GM21529 (cell line): Measurements from ENCODE around the gene DNASE1L3.
"Not testable (repeated sequence)": the region's sequence is repeated elsewhere in the genome, so short reads cannot be mapped to it uniquely, and the experiment has no call there.

Experiments
- ATAC-seq: cut with Tn5 transposase; IDR thresholded peaks from one replicate; pipeline ENCODE4 v1.9.1; 2021; ENCODE audit not compliant: unreplicated experiment

Gene DNASE1L3, protein sequence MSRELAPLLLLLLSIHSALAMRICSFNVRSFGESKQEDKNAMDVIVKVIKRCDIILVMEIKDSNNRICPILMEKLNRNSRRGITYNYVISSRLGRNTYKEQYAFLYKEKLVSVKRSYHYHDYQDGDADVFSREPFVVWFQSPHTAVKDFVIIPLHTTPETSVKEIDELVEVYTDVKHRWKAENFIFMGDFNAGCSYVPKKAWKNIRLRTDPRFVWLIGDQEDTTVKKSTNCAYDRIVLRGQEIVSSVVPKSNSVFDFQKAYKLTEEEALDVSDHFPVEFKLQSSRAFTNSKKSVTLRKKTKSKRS

DNA sequence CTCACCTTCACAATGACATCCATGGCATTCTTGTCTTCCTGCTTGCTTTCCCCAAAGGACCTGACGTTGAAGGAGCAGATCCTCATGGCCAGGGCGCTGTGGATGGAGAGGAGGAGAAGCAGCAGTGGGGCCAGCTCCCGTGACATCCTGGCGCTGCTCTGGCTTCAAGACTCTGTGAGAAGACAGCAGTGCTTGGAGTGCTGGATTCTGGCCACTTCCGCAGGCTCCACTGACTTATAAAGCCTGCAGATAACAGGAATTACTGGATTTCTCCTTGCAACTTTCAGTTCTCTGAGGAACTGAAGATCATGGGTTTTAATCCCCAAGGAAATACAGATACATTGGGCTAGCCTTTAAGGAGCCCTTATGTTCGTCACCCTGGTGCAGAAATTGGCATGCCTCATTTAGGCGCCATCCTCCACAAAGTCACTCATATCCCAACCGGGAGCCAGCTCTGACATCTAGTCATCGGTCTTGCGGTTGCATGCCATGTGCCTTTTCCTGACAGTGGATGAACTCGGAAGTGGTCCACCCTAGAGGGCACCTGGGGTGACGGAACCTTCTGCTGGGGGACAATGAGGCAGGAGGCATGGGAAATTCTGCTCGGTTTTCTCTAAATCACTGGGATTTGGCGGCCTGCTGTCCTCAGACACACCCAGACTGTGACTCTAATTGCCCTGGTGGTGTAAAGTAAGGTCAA, at the start of gene DNASE1L3:
DNASE1L3 (minus strand) TSS at position 212 of the 700 bp plus-strand sequence; CDS start at position 146, 66 bp downstream.
- ATAC-seq: no peak

DNA sequence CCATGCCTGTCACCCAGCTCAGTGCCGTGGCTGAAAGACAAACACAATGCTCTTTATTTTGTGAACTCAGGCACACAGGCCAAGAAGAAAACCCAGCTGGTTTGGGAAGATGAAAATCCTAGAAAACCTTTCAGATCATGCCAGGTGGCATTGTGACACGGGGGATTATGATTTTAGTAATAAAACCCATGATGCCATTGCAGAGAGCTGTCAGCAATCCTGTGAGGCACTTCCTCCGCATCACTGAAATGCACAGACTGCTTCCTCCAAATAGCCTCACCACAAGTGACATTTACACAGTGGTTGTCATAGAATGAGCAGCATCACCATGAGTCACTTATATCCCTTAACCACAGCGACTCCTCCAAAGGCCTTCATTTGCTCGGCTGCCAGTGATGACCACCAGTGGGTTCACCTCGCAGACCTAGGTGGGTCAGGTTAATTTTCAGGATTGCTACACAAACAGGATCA, 49.5 kb upstream of the DNASE1L3 start:
- no peak for ATAC-seq

DNA sequence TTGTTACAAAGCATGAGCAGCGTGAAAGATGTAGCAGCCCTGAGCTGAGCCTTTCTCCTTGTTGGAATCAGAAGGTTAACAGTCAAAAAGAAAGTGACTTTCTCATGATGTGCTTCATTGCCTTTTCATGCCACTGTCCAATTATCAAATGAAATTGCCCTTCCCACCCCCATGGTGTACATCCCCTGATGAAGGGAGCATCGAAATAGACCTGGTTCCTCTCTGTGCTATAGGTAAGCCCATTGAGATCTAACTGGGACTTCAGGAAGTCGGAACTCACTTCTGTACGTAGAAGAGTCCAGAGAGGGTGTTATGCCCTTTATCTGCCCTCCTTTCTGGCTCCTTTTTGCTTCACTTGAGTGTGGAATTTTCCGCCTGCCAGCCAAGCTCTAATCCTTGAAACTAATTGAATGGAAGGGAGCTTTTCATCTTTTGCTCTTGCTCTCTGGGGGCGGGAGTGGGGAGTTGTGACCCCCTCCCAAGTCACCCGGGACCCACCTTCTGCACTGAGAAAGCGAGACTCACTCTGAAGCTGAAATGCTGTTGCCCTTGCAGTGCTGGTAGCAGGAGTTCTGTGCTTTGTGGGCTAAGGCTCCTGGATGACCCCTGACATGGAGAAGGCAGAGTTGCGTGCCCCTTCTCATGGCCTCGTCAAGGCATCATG, 47.8 kb upstream of the DNASE1L3 start:
- ATAC-seq: no peak

DNA sequence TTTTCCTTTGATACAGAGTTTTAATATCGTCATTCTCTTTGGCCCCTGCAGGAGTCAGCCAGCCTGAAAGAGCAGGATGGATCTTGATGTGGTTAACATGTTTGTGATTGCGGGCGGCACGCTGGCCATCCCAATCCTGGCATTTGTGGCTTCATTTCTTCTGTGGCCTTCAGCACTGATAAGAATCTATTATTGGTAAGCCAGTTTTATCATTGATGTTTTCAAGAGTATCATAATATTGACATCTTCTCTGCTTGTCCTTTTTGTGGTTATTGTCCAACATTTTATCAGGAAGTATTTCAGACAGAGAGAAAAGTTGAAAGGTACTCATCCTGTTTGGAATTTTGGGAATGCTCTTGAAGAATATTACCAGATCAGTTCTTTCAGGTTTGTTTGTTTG, 45.7 kb upstream of the DNASE1L3 start:
- ATAC-seq: no peak

DNA sequence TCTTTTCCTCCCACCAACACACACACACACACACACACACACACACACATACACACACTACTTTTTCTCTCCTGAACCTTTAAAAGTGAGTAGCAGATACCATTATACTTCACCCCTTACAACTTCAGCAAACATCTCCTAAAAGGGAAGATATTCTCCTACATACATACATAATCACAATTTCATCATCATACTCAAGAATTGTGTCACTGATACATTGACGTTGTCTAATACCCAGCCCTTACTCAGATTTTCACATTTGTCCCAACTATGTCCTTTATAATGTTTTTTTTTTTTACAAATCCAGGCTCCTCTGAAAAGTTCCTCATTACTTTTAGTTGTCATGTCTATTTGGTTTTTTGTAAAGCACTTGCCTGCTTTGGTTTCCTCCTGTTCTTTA, 45.3 kb upstream of the DNASE1L3 start:
- no peak for ATAC-seq

DNA sequence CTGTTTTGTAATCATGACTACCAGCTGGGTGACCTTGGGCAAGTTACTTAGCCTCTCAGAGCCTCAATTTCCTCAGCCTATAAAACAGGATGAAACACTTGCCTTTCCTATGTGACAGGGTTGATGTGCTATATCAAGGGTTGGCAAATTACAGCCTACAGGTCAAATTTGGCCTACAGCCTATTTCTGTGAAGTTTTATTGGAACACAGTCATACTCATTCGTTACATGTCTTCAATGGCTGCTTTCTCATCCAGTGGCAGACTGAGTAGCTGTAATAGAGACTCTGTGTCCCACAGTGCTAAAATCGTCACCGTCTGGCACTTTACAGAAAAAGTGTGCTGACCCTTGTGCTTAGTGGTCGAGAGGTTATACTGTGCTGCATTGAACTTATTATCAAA, 43.4 kb upstream of the DNASE1L3 start:
- no peak for ATAC-seq

DNA sequence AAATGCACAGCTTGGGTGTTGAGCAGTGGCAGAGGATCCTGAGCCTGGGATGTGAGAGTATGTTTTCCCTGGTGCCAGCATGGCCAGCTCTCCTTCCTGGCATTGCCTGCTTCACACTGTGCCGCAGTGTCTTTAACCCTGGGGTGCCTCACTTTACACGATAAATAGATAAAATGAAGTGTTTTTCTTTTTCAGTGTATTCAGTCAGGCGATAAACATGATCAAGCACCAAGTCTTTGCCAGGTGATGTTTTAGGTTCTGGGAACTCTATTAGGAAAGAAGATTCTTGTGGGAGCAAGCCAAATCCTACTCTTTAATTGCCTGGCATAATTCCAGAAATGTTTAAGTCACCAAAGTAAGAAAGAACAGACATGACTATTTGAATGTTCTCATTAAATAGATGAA, 40.9 kb upstream of the DNASE1L3 start:
- no peak for ATAC-seq

DNA sequence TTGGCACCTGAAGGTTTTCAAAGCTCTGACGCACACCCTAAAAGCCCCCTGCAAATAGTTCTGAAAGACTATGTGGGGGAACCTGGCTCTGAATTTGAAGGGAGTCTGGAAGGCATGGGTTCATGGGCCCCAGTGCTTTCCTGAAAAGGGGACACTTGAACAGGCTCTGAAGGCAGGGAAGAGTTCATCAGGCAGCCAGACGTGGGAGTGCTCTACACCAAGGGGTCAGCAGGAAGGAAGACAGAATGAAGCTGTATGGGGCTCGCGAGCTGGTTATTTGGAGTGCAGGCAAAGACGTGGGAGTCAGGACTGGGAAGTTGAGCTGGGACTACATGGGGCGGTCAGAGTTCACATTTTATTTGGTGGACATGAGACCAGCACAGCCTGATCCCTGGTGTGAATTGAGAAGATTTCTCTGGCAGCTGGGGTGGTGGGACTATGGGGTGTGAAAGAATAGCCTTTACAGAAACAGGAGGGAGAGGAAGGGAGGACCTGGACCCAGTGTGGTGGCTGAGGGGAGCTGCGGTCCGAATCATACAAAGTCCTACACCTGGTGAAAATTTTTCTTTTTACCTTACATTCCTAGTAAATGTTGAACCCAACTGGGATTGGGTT, 39.4 kb upstream of the DNASE1L3 start:
- no peak for ATAC-seq

DNA sequence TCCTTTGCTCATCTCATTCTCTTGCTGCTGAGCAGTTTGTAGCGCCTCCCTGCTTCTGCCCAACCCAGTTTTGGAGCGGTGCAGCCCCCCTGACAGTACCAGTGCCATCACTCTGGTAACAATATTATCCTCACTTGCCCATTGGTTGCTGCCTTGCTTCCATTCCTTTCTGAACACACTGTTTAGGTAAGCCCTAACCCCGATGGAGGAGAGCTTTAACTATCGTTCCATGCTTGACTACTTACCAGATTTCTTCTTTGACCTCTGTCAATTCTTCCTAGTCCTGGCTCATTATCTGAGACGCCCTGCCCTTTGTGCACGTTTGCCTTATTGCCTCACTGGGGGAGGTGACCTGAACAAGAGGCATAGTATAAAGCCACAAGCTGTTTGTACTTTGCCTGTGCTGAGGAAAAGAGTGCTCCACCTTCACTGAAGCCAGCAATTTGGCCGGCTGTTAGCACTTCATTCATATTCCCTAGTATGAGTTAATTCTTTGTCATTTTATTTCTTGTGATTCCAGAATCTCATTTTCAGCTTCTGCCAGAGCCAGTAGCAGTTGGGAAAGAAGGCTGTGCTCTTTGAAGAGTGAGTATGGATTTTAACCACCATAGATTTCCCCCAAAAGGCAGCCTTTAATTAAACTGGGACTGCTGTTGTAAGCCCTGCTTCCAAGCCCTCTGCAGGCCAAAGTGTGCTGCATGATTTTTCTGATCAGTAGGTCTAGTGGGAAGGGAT, 38.8 kb upstream of the DNASE1L3 start:
- ATAC-seq: no peak

DNA sequence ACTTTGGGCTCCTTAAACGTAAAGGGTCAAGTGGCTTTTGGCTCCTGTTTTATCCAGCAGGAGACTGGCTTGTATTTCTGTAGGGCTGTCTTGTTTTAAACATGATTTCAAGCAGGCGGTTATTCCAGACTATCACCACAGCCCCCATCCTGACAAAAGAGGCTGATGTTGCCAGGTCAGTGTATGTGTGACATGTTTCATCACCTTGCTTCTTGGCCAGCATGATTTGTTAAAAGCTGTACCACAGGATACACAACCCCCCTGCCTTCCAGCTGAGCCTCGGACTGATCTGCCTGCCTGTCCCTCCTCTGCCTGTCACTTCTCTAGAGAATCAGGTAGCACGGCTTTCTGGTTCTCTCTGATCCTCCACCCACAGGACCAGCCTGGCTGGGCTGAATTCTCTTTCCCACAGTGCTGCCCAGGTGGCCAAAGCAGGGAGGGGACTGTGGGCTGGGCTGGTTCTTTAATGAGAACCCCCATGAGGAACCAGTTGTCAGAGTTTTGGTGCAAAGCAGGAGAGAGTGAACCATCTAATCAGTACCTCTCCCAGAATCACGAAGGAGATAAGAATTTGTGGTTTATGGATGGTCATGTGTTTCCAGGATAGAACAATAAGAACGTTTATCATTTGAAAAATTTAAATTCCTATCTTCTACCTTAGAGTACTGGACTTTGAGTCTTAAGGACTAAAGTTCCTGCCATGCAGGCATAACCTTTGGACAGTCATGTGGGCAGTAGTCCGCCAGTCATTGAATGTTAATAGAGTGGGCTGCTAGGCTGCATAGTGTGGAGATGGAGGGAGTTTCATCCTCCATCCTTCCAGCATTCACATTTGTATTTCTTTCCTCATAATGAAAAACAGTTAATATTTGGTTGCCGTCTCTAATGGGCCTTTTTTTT, 35.6 kb upstream of the DNASE1L3 start:
- ATAC-seq: no peak

DNA sequence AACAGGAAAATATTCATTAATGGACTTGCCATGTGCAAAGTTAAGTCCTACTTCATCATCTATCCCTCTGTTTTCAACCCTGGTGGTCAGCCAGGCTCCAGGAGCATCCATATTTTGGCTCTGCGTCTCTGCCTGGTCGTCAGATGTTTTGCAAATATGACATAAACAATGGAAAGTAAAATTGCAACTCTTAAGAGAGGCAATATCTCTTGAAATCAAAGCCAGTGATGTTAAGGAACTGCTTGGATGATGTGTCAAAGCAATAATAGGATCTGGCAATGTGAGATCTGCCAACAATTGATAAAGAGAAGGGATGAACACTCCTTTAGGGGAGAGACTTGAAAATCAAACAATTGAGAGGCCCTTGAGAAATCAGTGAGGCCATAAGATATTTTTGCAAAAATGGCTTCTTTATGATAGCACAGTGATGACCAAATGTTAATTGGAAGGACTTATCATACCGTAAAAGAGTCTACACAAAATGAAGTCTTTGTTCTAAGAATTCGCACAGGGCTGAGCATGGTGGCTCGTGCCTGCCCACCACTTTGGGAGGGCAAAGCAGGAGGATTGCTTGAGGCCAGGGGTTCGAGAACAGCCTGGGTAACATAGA, 33.3 kb upstream of the DNASE1L3 start:
- ATAC-seq: no peak

DNA sequence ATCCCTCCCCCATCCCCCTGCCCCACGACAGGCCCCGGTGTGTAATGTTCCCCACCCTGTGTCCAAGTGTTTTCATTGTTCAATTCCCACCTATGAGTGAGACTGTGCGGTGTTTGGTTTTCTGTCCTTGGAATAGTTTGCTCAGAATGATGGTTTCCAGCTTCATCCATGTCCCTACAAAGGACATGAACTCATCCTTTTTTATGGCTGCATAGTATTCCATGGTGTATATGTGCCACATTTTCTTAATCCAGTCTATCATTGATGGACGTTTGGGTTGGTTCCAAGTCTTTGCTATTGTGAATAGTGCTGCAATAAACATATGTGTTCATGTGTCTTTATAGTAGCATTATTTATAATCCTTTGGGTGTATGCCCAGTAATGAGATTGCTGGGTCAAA, 32.1 kb upstream of the DNASE1L3 start:
- ATAC-seq: not testable (repeated sequence)

DNA sequence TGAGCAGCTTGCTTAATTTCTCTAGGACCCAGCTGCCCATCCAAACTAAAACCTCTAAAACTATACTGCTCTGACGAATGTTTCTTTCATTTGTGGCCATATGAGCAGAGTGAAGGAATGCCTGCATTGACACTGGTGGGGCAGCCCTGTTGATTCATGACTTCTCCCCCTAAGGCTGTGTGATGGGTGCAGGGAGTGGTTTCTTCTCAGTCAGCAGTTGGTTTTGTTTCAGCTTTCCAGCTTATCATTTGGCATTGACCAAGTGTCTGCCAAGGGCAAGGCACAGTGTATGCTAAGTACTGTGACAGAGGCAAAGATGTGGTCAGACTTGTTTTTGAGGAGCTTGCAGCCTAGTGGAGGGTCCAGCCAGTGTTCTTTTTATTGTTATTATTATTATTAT, 31.6 kb upstream of the DNASE1L3 start:
- no peak for ATAC-seq

DNA sequence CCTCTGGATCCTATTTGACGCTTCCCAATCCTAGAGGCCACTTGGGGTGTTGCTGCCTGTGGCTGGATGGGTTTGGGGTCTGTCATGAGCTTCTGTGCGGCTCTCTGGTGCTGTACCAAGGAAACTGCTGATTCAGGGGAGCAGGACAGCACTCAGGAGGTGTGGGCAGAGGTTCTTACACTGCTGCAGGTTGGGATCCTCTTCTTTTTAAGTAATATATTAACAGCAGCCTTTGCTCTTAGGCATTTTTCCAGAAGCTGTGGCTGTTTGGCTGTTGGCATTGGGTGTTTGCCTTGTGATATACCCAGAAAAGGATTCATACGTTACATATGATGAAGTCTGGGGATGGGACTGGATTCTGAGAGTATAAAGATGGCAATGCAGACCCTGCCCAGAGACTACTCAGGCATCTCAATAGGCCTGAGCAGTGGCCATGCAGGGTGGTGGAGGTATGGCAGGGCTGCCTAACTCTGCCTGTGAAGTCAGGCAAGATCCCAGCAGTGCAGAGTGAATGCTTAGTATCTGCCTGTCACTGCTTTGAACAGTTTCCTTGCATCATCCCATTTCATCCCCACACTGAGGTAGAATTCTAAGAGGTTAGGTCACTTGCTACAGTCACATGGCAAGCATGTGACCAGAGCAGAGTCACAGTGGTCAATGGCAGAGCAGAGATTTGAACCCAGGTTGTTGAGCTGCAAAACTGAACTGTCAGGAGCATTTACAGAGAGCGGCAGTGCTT, 30.7 kb upstream of the DNASE1L3 start:
- no peak for ATAC-seq

DNA sequence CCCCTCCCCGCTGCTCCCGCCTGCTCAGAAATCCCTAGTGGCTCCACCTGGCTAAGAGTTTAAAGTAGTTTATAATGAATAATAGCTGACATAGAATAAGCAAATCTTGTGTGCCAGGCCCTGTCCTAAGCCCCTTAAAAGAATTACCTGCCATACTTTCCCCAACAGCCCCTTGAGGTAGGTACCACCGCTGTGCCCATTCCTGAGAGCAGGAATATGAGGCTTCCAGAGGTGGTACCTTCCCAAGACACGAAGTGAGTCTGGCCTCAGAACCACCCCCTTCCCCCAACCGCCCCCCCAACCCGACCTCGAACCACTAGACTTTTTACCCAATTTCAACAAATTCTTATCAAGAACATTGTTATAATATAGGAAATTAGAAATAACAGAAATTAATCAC, 28.1 kb upstream of the DNASE1L3 start:
- no peak for ATAC-seq

DNA sequence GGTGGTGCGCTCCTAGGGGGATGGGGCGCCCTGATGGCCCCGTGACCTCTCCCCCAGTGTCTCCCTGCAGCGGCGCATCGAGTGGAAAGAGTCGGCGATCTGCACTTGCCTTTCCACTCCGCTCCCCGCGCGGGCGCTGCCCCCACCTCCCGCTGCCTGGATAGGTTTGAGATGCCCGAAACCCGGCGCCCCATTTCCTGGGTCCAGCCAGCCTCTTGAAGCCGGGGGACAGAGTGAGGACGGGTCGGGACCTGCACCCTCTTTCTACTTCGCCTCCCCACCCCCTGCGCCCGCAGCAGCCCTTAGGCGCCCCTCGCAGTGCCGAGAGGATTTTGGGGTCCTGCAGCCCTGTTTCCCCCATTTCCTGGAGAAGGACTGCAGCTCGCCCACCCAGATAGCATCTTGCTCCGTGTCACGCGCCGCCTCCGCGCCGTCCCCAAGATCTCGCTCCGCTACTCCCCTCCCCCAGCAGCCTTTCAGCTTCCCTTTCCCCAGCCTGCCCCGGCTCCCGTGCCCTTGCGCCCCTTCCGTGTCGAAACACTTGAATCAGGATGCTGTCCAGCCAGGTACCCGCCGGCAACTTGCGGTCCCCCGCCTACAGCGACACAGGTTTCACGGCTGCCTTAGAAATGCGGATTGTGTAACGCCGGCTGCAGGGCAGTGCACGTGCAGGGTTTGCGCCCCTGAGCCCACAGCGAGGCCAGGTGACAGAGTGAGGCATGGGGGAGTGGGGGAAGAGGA, 27.3 kb upstream of the DNASE1L3 start:
- peak; percentile 33 for ATAC-seq

DNA sequence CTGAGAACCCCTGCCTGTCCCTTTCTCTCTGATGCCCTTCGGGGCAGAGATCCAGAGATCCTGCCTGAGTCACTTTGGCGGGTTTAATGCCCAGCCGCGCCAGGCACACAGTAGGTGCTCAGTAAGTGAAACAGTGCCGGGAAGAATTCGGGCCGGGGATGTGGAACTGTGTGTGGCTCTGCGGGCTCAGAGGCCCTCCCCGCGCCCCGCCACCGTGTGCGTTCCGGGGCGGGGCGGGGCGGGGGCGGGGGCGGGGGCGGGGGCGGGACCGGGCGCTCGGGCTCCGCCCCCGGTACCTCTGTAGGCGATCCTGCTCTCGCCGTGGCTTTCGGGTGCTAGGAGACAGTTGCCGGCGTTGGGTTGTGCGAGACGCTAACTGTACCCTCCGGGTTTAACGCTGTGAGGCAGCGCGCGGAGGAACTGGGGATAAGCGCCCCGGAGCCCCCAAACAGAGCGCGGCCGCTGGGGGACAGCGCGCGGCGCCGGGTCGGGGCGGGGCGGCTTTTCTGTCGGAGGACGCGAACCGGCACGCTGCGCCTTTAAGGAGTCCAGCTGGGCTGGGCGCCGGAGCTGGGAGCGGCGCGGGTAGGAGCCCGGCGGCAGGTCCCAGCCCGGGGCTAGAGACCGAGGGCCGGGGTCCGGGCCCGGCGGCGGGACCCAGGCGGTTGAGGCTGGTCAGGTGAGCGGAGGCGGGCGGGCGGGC, 26.6 kb upstream of the DNASE1L3 start, which contains the start of gene ABHD6:
ABHD6 (plus strand) TSS at position 555 of the 703 bp plus-strand sequence. CDS start 18,795 bp downstream, outside the sequence.
- peak; percentile 76 for ATAC-seq
